Stomach (tissue), 9 donors: ENCODE data around the gene ALOX15B. TPM values are rescaled to one million over a fixed set of nuclear protein-coding genes. Genes with fewer than 3 reads are reported as not detected.

ENCODE experiments used
- DNase-seq, 2 donors: peaks; one replicate each; pipeline versions ENCODE4 v3.0.0 to v3.0.0-alpha.2; 2013 to 2019
- H3K27ac ChIP-seq, 5 donors: fragments of 200-600 bp in 4 of 5; sonication (generic) in 4 of 5; one replicate each; pipeline ENCODE4 v1.5.1; 2013 to 2019; ENCODE audit warnings: mild to moderate bottlenecking in 1 of 5, moderate library complexity in 1 of 5
- H3K27me3 ChIP-seq, 3 donors: fragments of 200-600 bp; sonication (generic); one replicate each; pipeline ENCODE4 v1.5.1; 2017 to 2019; ENCODE audit warnings: mixed run types in 1 of 3
- H3K36me3 ChIP-seq, 4 donors: fragments of 200-600 bp; sonication (generic); 1 replicate in 3 of 4; 2 replicates in 1 of 4; pipeline ENCODE4 v1.5.1; 2016 to 2019
- H3K4me1 ChIP-seq, 4 donors: fragments of 200-600 bp; sonication (generic); one replicate each; pipeline ENCODE4 v1.5.1; 2016 to 2019
- H3K4me3 ChIP-seq, 4 donors: fragments of 200-600 bp; sonication (generic) in 3 of 4; one replicate each; pipeline ENCODE4 v1.5.1; 2016 to 2019; ENCODE audit warnings: mild to moderate bottlenecking in 1 of 4
- H3K9me3 ChIP-seq, 4 donors: fragments of 200-600 bp; sonication (generic); one replicate each; pipeline ENCODE4 v1.5.1; 2016 to 2019
- EP300 ChIP-seq: sonication (generic); formaldehyde crosslinking; IDR thresholded peaks from one replicate; pipeline ENCODE4 v1.6.1; 2017; ENCODE audit warnings: antibody characterized with exemption
- POLR2A ChIP-seq, 4 donors: fragments of 450-650 bp; IDR thresholded peaks; one replicate each; pipeline ENCODE4 v1.6.1; 2016; ENCODE audit warnings: antibody characterized with exemption in 4 of 4, control low read depth in 2 of 4, mild to moderate bottlenecking in 1 of 4, moderate library complexity in 1 of 4
- POLR2AphosphoS5 ChIP-seq, 3 donors: sonication (generic); formaldehyde crosslinking; IDR thresholded peaks; one replicate each; pipeline ENCODE4 v1.6.1; 2016; ENCODE audit warnings: antibody characterized with exemption in 3 of 3
- WGBS, 5 donors: extraction: QIAGEN DNeasy Blood & Tissue Kit in 3 of 5; methylation state at CpG; one replicate each; pipeline versions ENCODE4 v1.1.5 to v1.1.7; 2013 to 2018; 5-methylcytosine and 5-hydroxymethylcytosine counted together
- intact Hi-C: fragments of 100-400 bp; cut with DNase I; formaldehyde crosslinking; loops from one replicate; pipeline ENCODE4 v1.15.1; 2023; ENCODE audit warnings: low total_unique reads
- polyA plus RNA-seq, 3 donors: library from polyadenylated mRNA; stranded (reverse); fragments of 200-250 nt; gene quantifications; one replicate each; pipeline ENCODE4 v1.2.3, GENCODE V29; 2013
- total RNA-seq, 5 donors: library from RNA; depleted of rRNA; stranded (reverse); fragments of >200 nt; gene quantifications; one replicate each; pipeline versions ENCODE4 v1.1.0 to v1.2.3, GENCODE V29; 2014 to 2016
- TF ChIP-seq, protein P1 (sequence below), 7 experiments: fragments of 450-650 bp in 4 of 7; fragments of 200-600 bp in 3 of 7; sonication (generic) in 3 of 7; IDR thresholded peaks; one replicate each; pipeline ENCODE4 v1.5.1; 2016 to 2019; ENCODE audit warnings: antibody characterized with exemption in 7 of 7, control low read depth in 2 of 7, mild to moderate bottlenecking in 1 of 7
- donor health status: healthy with polysubstance abuse.
- donor health status: Bipolar disorder and iron deficiency.
- donor health status: healthy.

The ALOX15B gene
- total and polyA plus RNA-seq, 8 donors: 1.5 to 10.5 (median 2.9) TPM; not detected in 1

DNA sequence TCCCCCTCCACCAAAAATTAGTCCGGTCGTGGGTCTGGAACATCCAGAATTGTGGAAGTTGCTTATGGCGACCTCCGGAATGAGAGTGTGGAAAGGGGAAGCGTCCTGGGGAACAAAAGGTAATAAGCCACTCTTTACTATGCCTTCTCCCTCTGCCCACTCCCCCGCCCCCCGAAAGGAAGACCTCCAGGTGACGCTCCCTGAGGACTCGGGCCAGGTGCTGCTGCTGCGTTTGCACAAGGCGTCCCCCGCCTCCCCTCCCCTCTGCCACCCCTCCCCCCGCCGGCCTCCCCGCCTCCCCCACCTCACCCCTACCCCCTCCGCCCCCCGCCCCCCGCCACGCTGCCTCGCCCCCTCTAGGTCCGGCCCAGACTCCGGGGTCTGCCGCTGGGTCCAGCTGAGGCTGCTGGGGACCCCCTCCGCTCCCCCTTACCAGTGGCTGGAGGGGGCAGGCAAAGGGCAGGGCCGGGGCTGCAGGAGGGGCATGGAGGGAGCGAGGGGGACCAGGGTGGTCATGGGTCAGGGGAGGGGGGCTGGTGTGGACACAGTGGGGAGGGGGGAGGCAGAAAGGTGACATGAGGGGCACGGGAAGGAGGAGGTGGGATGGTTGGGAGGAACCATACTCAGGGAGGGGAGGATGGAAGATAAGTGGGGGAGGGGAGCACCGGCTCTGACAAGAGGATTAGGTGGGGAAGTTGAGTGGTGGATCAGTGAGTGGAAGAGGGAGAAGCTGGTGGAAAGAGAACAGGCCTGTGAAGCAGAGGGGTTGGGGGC lies 25.1 kb downstream of the ALOX15B start:
- intact Hi-C loops: no loop called here
- 23 to 44% (median 37%) methylated on average over 16 to 26 of the region's 28 CpGs for WGBS, 5 donors

GRCh38 chr17:8064561-8065019 lies 25.7 kb downstream of the ALOX15B start:
- no peak overlapping the region for H3K4me3 ChIP-seq
- no peak for DNase-seq
- H3K9me3 ChIP-seq: no peaks in the 10 kb centered on the region
- intact Hi-C loops: no loop called here
- H3K27ac ChIP-seq: no peak overlapping the region
- 62 to 82% (median 67%) methylated on average over 6 of the region's 6 CpGs for WGBS, 5 donors
- peaks cover 18 to 44% (median 20%) of the 10 kb centered on the region in 4 donors for H3K4me1 ChIP-seq
- TF ChIP-seq EP300 (no peak), POLR2A (IDR thresholded peaks at IDR 0.05) (no peak), POLR2AphosphoS5 (IDR thresholded peaks at IDR 0.05) (no peak)
- TF ChIP-seq, protein P1, sequence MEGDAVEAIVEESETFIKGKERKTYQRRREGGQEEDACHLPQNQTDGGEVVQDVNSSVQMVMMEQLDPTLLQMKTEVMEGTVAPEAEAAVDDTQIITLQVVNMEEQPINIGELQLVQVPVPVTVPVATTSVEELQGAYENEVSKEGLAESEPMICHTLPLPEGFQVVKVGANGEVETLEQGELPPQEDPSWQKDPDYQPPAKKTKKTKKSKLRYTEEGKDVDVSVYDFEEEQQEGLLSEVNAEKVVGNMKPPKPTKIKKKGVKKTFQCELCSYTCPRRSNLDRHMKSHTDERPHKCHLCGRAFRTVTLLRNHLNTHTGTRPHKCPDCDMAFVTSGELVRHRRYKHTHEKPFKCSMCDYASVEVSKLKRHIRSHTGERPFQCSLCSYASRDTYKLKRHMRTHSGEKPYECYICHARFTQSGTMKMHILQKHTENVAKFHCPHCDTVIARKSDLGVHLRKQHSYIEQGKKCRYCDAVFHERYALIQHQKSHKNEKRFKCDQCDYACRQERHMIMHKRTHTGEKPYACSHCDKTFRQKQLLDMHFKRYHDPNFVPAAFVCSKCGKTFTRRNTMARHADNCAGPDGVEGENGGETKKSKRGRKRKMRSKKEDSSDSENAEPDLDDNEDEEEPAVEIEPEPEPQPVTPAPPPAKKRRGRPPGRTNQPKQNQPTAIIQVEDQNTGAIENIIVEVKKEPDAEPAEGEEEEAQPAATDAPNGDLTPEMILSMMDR (IDR thresholded peaks at IDR 0.05): no peak
- H3K27me3 ChIP-seq: peaks cover 0 to 70% (median 35%) of the 10 kb centered on the region in 3 donors
- H3K36me3 ChIP-seq: no peaks in the 10 kb centered on the region

More for the DNA sequence above, 25.1 kb downstream of the ALOX15B start:
- no peak overlapping the region for H3K4me3 ChIP-seq
- H3K9me3 ChIP-seq: no peaks in the 10 kb centered on the region
- H3K27me3 ChIP-seq: peaks cover 0 to 76% (median 35%) of the 10 kb centered on the region in 3 donors
- TF ChIP-seq EP300 (no peak), POLR2AphosphoS5 (IDR thresholded peaks at IDR 0.05) (no peak), POLR2A (IDR thresholded peaks at IDR 0.05) (no peak)
- TF ChIP-seq, protein P1 (IDR thresholded peaks at IDR 0.05): no peak
- no peaks in the 10 kb centered on the region for H3K36me3 ChIP-seq
- H3K4me1 ChIP-seq: peaks cover 12 to 42% (median 18%) of the 10 kb centered on the region in 4 donors
- DNase-seq: no peak
- H3K27ac ChIP-seq: no peak overlapping the region

DNA sequence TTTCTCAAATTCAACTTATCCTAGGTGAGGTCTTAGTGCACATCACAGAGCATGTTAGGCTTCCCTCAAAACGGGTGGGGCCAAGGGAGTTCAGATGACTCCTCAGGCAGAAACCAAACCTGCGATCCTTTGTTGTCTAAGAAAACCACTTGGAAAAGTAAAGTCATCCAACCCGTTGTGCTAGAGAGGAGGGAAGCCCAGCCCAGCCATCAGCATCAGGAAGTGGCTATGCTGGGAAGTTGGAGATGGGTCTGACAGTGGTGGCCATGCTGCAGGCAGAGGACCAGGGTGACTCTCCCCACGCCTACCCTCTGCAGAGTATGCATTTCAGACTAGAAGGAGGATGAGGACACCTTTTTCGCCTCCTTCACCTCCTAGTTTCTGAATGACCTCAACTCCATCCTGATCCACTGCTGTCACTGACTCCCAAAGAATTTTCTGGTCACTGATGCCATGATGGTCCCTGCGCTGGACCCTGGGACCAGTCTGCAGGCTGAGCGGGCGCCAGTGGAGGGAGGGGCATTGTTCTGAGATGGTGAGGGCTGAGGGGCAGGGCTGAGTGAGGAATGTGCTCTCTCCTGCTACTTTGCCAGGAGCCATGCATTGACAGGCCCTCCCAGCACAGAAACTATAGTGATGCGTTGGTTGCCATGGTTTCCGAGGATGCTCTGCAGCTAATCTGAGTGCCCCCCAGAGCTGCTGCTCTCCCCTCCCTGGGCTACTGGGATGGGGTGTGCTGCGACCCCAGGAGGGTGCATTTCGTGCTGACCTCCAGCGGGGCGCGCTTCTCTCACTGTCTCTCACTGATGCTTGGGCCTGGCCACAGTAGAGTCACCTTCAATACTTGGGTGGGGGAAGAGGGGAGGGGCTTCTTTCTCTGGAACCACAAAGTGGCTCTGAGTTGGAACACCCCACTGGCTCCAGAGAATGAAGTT lies 28.2 kb downstream of the ALOX15B start:
- 59 to 71% (median 63%) methylated on average over 10 to 15 of the region's 15 CpGs for WGBS, 5 donors
- H3K36me3 ChIP-seq: no peaks in the 10 kb centered on the region
- no peak overlapping the region for H3K4me3 ChIP-seq
- DNase-seq: no peak
- no peak overlapping the region for H3K27ac ChIP-seq
- intact Hi-C loops: no loop called here
- peaks cover 3 to 65% (median 38%) of the 10 kb centered on the region in 3 donors for H3K27me3 ChIP-seq
- no peaks in the 10 kb centered on the region for H3K9me3 ChIP-seq
- TF ChIP-seq, protein P1 (IDR thresholded peaks at IDR 0.05): no peak
- TF ChIP-seq POLR2AphosphoS5 (IDR thresholded peaks at IDR 0.05) (no peak), POLR2A (IDR thresholded peaks at IDR 0.05) (no peak), EP300 (no peak)
- peaks cover 18 to 27% (median 22%) of the 10 kb centered on the region in 4 donors for H3K4me1 ChIP-seq

GRCh38 chr17:8067806-8068205 lies 28.9 kb downstream of the ALOX15B start:
- intact Hi-C loops: no loop called here

More at GRCh38 chr17:8067806-8068205, 28.9 kb downstream of the ALOX15B start:
- 43 to 60% (median 55%) methylated on average over 4 of the region's 4 CpGs for WGBS, 5 donors
- no peak for DNase-seq
- peaks cover 25 to 27% (median 25%) of the 10 kb centered on the region in 4 donors for H3K4me1 ChIP-seq
- H3K27me3 ChIP-seq: peaks cover 10 to 65% (median 40%) of the 10 kb centered on the region in 3 donors
- no peaks in the 10 kb centered on the region for H3K36me3 ChIP-seq
- no peak overlapping the region for H3K27ac ChIP-seq
- H3K9me3 ChIP-seq: no peaks in the 10 kb centered on the region
- no peak overlapping the region for H3K4me3 ChIP-seq
- no peak for TF ChIP-seq POLR2AphosphoS5 (IDR thresholded peaks at IDR 0.05)
